OCI-LY7 (cell line): ENCODE results near the gene GNB1.

Experiments
- CTCF ChIP-seq: fragments of 200-600 bp; sonication (generic); conservative IDR thresholded peaks from 2 replicates; pipeline ENCODE4 v1.5.1; 2014; ENCODE audit warnings: mild to moderate bottlenecking, antibody characterized with exemption, low read length, moderate library complexity, mixed read lengths
- EZH2phosphoT487 ChIP-seq: fragments of 200-600 bp; sonication (generic); IDR thresholded peaks from 2 replicates; pipeline ENCODE4 v1.6.1; 2018; ENCODE audit warnings: low read depth, borderline replicate concordance, mild to moderate bottlenecking, mixed run types, antibody characterized with exemption, low read length, moderate library complexity, mixed read lengths

GRCh38 chr1:1892763-1893120 is 1.9 kb upstream of the GNB1 start:
- TF ChIP-seq CTCF (no peak), EZH2phosphoT487 (no peak)
